PC-3 (cell line): ENCODE measurements around the gene PRRG3. TPM values are rescaled to one million over a fixed set of nuclear protein-coding genes. Genes with fewer than 3 reads are reported as not detected.

ENCODE experiments used
- ATAC-seq: fragments of 200-7000 bp; cut with Tn5 transposase; 2 replicates; pipeline ENCODE4 v1.9.1; 2020; ENCODE audit warnings: mild to moderate bottlenecking, moderate library complexity
- BruUV-seq: library from RNA; stranded (reverse); fragments of 400-500 nt; replicated peaks from 2 replicates; lab custom pipeline; 2021; lab: Mats Ljungman, UMichigan
- CTCF ChIA-PET: fragments of 300-600 bp; sonication (Branson Sonifier 250); formaldehyde crosslinking; loops from one replicate; lab custom pipeline; 2022; ENCODE audit warnings: antibody characterized with exemption; lab: Charles Lee
- POLR2A ChIA-PET: fragments of 300-600 bp; sonication (Branson Sonifier 250); formaldehyde crosslinking; loops from one replicate; lab custom pipeline; 2022; ENCODE audit warnings: antibody characterized with exemption; ENCODE audit not compliant: unreplicated experiment; lab: Charles Lee
- DNase-seq: peaks from one replicate; pipeline ENCODE4 v3.0.0-alpha.2; 2015
- H2AFZ ChIP-seq: fragments of 300-600 bp; sonication (generic); 2 replicates; pipeline ENCODE4 v1.6.0; 2016; ENCODE audit warnings: antibody characterized with exemption, low read length
- H3F3A ChIP-seq: fragments of 300-600 bp; sonication (generic); one replicate; pipeline ENCODE4 v1.6.0; 2017; ENCODE audit warnings: antibody characterized with exemption, low read length, control low read depth, mild to moderate bottlenecking; ENCODE audit not compliant: unreplicated experiment
- H3K27ac ChIP-seq: fragments of 300-600 bp; sonication (generic); 2 replicates; pipeline ENCODE4 v1.5.1; 2016; ENCODE audit warnings: mild to moderate bottlenecking, low read length
- H3K27me3 ChIP-seq: fragments of 300-600 bp; sonication (generic); 2 replicates; pipeline ENCODE4 v1.6.1; 2016; ENCODE audit warnings: low read length, mixed read lengths
- H3K36me3 ChIP-seq: fragments of 300-600 bp; sonication (generic); 2 replicates; pipeline ENCODE4 v1.6.1; 2016; ENCODE audit warnings: low read depth, mixed run types, low read length, mixed read lengths
- H3K4me1 ChIP-seq: fragments of 300-600 bp; sonication (generic); 2 replicates; pipeline ENCODE4 v1.5.1; 2016; ENCODE audit warnings: low read length; ENCODE audit not compliant: insufficient read depth
- H3K4me2 ChIP-seq: fragments of 300-600 bp; sonication (generic); 2 replicates; pipeline ENCODE4 v1.6.0; 2016; ENCODE audit warnings: low read length
- H3K4me3 ChIP-seq: fragments of 300-600 bp; sonication (generic); 2 replicates; pipeline ENCODE4 v1.5.1; 2016; ENCODE audit warnings: mild to moderate bottlenecking, low read length, mixed read lengths
- H3K79me2 ChIP-seq: fragments of 300-600 bp; sonication (generic); 2 replicates; pipeline ENCODE4 v1.6.1; 2017; ENCODE audit warnings: low read length, mixed read lengths
- H3K9ac ChIP-seq: fragments of 300-600 bp; sonication (generic); 2 replicates; pipeline ENCODE4 v1.6.0; 2016; ENCODE audit warnings: mild to moderate bottlenecking, low read length
- H3K9me2 ChIP-seq: fragments of 300-600 bp; sonication (generic); replicated peaks from 2 replicates; pipeline ENCODE4 v1.6.1; 2016; ENCODE audit warnings: mixed run types, low read length, mixed read lengths
- H3K9me3 ChIP-seq: fragments of 300-600 bp; sonication (generic); 2 replicates; pipeline ENCODE4 v1.6.1; 2016; ENCODE audit warnings: low read length, mixed read lengths
- H4K20me1 ChIP-seq: fragments of 300-600 bp; sonication (generic); 2 replicates; pipeline ENCODE4 v1.6.1; 2016; ENCODE audit warnings: low read length, mixed read lengths
- CTCF ChIP-seq: fragments of 300-600 bp; sonication (generic); conservative IDR thresholded peaks from 2 replicates; pipeline ENCODE4 v1.5.1; 2017; ENCODE audit warnings: antibody characterized with exemption, low read depth, mild to moderate bottlenecking, low read length
- EZH2 ChIP-seq: fragments of 300-600 bp; sonication (generic); IDR thresholded peaks from one replicate; pipeline ENCODE4 v1.6.1; 2017; ENCODE audit warnings: antibody characterized with exemption, mild to moderate bottlenecking, low read length; ENCODE audit not compliant: unreplicated experiment
- EZH2phosphoT487 ChIP-seq: fragments of 300-600 bp; sonication (generic); IDR thresholded peaks from 2 replicates; pipeline ENCODE4 v1.6.1; 2018; ENCODE audit warnings: mild to moderate bottlenecking, antibody characterized with exemption, low read length, borderline replicate concordance
- intact Hi-C: fragments of 100-400 bp; cut with micrococcal nuclease; formaldehyde crosslinking; loops from 2 replicates; pipeline ENCODE4 v1.9.0; 2023
- total RNA-seq: library from RNA; depleted of rRNA; stranded (reverse); fragments of >200 nt; gene quantifications from 2 replicates; pipeline ENCODE4 v1.2.3, GENCODE V29; 2014

PRRG3 gene
- total RNA-seq, 1 experiment from 2014 or later: not detected

DNA sequence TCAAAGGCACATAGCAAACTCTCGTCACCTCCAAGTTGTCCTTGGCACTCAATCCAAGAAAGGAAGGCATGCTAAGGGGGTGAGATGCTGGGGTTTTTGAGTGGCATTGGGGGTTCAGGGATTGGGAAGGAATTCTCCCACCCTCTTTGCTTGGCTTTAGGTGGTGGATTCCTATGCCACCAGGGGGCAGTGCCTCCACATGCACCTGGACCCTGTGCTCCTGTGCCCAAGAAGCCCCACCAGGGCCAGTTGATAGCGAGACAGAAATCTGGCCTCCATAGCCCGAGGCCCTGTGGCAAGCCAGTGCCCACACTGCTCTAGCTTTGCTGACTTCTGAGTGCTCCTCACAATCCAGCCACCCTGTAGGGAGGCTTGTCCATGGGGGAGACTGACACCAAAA lies 18.6 kb downstream of the PRRG3 start:
- CTCF ChIA-PET: no interaction called here

DNA sequence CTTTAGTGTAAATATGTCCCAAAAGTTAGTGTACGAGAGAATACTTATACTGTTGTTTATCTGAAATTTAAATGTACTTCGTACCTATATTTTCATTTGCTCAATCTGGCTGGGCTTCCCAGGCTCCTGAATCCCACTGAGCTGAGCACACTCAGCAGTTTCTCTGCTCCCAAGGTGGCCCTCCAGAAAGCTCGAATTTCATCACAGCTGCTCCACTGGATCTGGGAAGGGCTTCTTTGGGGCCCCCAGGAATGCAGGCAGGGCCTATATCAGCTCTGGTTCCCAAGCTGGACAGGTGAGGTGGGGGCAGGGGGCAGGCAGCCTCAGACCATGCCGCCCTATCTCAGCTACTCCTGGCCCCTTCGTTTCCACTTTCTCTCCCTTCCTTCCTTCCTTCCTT lies 19.1 kb downstream of the PRRG3 start:
- H3K9ac ChIP-seq: no peak overlapping the region
- H3K9me3 ChIP-seq: no peaks in the 10 kb centered on the region
- POLR2A ChIA-PET: no interaction called here
- H3K27me3 ChIP-seq: no peaks in the 10 kb centered on the region
- intact Hi-C loops: no loop called here
- H3F3A ChIP-seq: no peaks in the 10 kb centered on the region
- H3K79me2 ChIP-seq: no peaks in the 10 kb centered on the region
- no peaks in the 10 kb centered on the region for H3K36me3 ChIP-seq
- no peaks in the 10 kb centered on the region for H3K9me2 ChIP-seq
- H2AFZ ChIP-seq: no peak overlapping the region
- no peak for ATAC-seq
- no peak overlapping the region for H3K4me2 ChIP-seq
- no TSS peak for BruUV-seq
- no peak for DNase-seq
- H3K4me3 ChIP-seq: no peak overlapping the region
- no peaks in the 10 kb centered on the region for H4K20me1 ChIP-seq
- no peak for TF ChIP-seq CTCF
- no peak for TF ChIP-seq EZH2phosphoT487
- no peak for TF ChIP-seq EZH2
- CTCF ChIA-PET: no interaction called here
- H3K4me1 ChIP-seq: no peaks in the 10 kb centered on the region
- no peak overlapping the region for H3K27ac ChIP-seq

More for the DNA sequence above, 18.6 kb downstream of the PRRG3 start:
- Histone ChIP-seq H3K9me3 (no peaks in the 10 kb centered on the region), H3F3A (no peaks in the 10 kb centered on the region), H3K4me2 (no peak overlapping the region), H3K27ac (no peak overlapping the region), H4K20me1 (no peaks in the 10 kb centered on the region), H3K36me3 (no peaks in the 10 kb centered on the region), H2AFZ (no peak overlapping the region), H3K4me1 (no peaks in the 10 kb centered on the region), H3K4me3 (no peak overlapping the region), H3K9me2 (no peaks in the 10 kb centered on the region), H3K9ac (no peak overlapping the region), H3K27me3 (no peaks in the 10 kb centered on the region), H3K79me2 (no peaks in the 10 kb centered on the region)
- DNase-seq (peak; percentile 47), ATAC-seq (no peak)
- BruUV-seq: no TSS peak
- POLR2A ChIA-PET: no interaction called here
- TF ChIP-seq EZH2: no peak
- TF ChIP-seq CTCF: peak; percentile 58
- TF ChIP-seq EZH2phosphoT487: no peak
- intact Hi-C loops: no loop called here

GRCh38 chrX:151715752-151716151 lies 20.5 kb downstream of the PRRG3 start, which contains the start of gene FATE1:
Gene FATE1, plus strand, starts transcription at chrX:151716035. Its CDS starts 85 bp downstream, at chrX:151716120.
- ChIA-PET POLR2A (no interaction called here), CTCF (no interaction called here)
- TF ChIP-seq EZH2phosphoT487: no peak
- no peak for TF ChIP-seq EZH2
- TF ChIP-seq CTCF: no peak
- no TSS peak for BruUV-seq
- H3F3A ChIP-seq: no peaks in the 10 kb centered on the region
- no peaks in the 10 kb centered on the region for H4K20me1 ChIP-seq
- no peak within 1 kb of the TSS for H3K4me3 ChIP-seq
- no peak within 1 kb of the TSS for H3K27ac ChIP-seq
- H3K36me3 ChIP-seq: no peaks in the 10 kb centered on the region
- H3K9me2 ChIP-seq: no peaks in the 10 kb centered on the region
- no peak for DNase-seq
- H3K9me3 ChIP-seq: no peaks in the 10 kb centered on the region
- H3K4me2 ChIP-seq: no peak within 1 kb of the TSS
- H3K4me1 ChIP-seq: no peaks in the 10 kb centered on the region
- H3K79me2 ChIP-seq: no peaks in the 10 kb centered on the region
- intact Hi-C loops: no loop called here
- no peak for ATAC-seq
- H3K9ac ChIP-seq: no peak within 1 kb of the TSS
- no peaks in the 10 kb centered on the region for H3K27me3 ChIP-seq
- no peak within 1 kb of the TSS for H2AFZ ChIP-seq
